RWPE2 (cell line): ENCODE data around the gene ROMO1.

Experiments
- ATAC-seq: fragments of 200-7000 bp; cut with Tn5 transposase; 3 replicates; pipeline ENCODE4 v1.9.1; 2021; ENCODE audit warnings: low read depth
- DNase-seq: peaks from one replicate; pipeline ENCODE4 v3.0.0-alpha.2; 2020; ENCODE audit warnings: low spot score
- H3K27ac ChIP-seq: fragments of 450-650 bp; 2 replicates; pipeline ENCODE4 v1.5.1; 2017; ENCODE audit warnings: mild to moderate bottlenecking; ENCODE audit not compliant: poor library complexity, severe bottlenecking
- H3K27me3 ChIP-seq: fragments of 250-450 bp; sonication (Bioruptor Pico); 2 replicates; pipeline ENCODE4 v1.5.1; 2021; ENCODE audit warnings: mild to moderate bottlenecking, moderate library complexity; ENCODE audit not compliant: insufficient read depth, poor library complexity, severe bottlenecking
- H3K36me3 ChIP-seq: fragments of 250-450 bp; sonication (Bioruptor Pico); 2 replicates; pipeline ENCODE4 v1.5.1; 2020; ENCODE audit warnings: low read depth, mild to moderate bottlenecking, moderate library complexity
- H3K4me1 ChIP-seq: fragments of 250-450 bp; sonication (Bioruptor Pico); 2 replicates; pipeline ENCODE4 v1.5.1; 2021; ENCODE audit warnings: mild to moderate bottlenecking, moderate library complexity; ENCODE audit not compliant: insufficient read depth, poor library complexity, severe bottlenecking
- H3K4me3 ChIP-seq: fragments of 250-450 bp; sonication (Bioruptor Pico); 2 replicates; pipeline ENCODE4 v1.5.1; 2021; ENCODE audit warnings: mild to moderate bottlenecking, moderate library complexity; ENCODE audit not compliant: severe bottlenecking
- H3K9me3 ChIP-seq: fragments of 250-450 bp; sonication (Bioruptor Pico); 2 replicates; pipeline ENCODE4 v1.5.1; 2021; ENCODE audit warnings: mild to moderate bottlenecking, moderate library complexity; ENCODE audit not compliant: severe bottlenecking
- CTCF ChIP-seq: fragments of 450-650 bp; IDR thresholded peaks from one replicate; pipeline ENCODE4 v1.5.1; 2017; ENCODE audit warnings: mild to moderate bottlenecking, moderate library complexity; ENCODE audit not compliant: poor library complexity, severe bottlenecking

The ROMO1 gene

DNA sequence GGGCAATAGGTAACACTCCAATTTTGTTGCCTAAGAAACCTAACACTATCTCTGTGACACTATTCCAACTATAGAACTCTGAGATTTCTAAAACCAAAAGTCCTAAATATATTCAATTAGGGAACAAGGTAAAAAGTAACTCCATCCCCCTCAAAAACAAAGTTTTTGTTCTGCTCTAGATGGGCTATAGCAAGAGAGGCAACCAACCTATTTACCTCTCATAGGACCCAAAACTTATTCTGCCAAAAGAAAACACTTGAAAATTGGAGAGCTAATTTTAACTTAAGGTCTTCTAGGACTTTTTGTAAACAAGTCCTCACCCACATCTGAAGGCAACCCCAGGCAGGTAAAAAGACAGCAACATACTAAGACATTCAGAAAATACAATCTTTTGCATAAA, 35.2 kb downstream of the ROMO1 start:
- Histone ChIP-seq H3K27ac (no peak overlapping the region), H3K9me3 (no peaks in the 10 kb centered on the region), H3K4me3 (no peak overlapping the region), H3K27me3 (no peaks in the 10 kb centered on the region), H3K36me3 (peaks cover 100% of the 10 kb centered on the region), H3K4me1 (peaks cover 59% of the 10 kb centered on the region)
- DNase-seq: no peak
- TF ChIP-seq CTCF: no peak
- no peak; the same call in 2 of the 3 replicates for ATAC-seq

DNA sequence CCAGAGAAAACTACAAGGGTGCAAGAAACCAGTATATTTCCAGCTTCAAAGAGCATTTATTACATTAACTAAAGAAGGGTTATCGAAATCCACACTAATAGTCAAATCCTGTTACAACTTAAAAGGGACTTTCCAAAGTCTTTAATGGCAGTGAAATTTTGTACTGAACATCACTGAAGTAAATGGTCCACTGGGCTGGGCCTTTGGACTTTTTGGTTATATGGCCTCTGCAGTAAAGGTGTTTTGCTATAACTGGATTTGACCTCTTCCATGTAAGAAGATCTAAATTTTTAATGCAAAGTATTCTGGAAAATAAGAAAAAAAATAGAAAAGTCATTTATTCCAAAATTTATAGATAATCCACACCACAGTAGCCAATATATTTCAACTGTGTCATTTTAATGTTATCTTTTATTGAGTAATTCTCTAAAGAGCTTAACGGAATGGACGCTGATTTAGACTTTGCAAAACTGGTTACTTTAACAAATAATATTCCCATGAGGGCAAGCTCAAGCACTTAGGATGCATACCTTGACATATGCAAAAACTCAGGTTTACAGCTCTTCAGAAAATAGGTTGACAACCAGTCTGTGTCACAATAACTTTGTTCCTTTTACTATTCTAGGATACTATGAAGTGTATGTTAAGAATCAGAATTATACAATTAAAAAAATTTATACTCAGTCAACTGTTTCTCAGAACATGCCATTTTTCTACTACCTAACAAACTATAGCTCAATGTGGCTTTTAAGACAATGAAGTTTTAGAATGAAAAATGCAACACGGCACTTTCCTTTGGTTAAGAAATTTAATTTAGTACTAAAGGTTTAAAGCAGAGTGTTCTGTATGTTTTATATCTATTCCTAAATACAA, 35.8 kb downstream of the ROMO1 start:
- TF ChIP-seq CTCF: no peak
- Histone ChIP-seq H3K36me3 (peaks cover 100% of the 10 kb centered on the region), H3K27ac (no peak overlapping the region), H3K4me3 (no peak overlapping the region), H3K27me3 (no peaks in the 10 kb centered on the region), H3K9me3 (no peaks in the 10 kb centered on the region), H3K4me1 (peaks cover 65% of the 10 kb centered on the region)
- no peak for ATAC-seq
- DNase-seq: no peak

GRCh38 chr20:35735826-35736470, 36.7 kb downstream of the ROMO1 start:
- no peaks in the 10 kb centered on the region for H3K9me3 ChIP-seq
- no peak for TF ChIP-seq CTCF
- H3K4me1 ChIP-seq: peaks cover 66% of the 10 kb centered on the region
- H3K4me3 ChIP-seq: no peak overlapping the region
- H3K36me3 ChIP-seq: peaks cover 100% of the 10 kb centered on the region
- no peaks in the 10 kb centered on the region for H3K27me3 ChIP-seq
- no peak for DNase-seq
- ATAC-seq: no peak
- peak overlapping the region; percentile 0 for H3K27ac ChIP-seq

- Histone ChIP-seq H3K9me3 (no peaks in the 10 kb centered on the region), H3K27ac (no peak overlapping the region), H3K4me1 (peaks cover 57% of the 10 kb centered on the region), H3K36me3 (peaks cover 90% of the 10 kb centered on the region), H3K27me3 (no peaks in the 10 kb centered on the region), H3K4me3 (no peak overlapping the region)
- DNase-seq (peak; percentile 38), ATAC-seq (no peak)
- TF ChIP-seq CTCF: no peak
Observed at GRCh38 chr20:35737865-35738333, 38.7 kb downstream of the ROMO1 start.
